ENCODE data around the gene CEP112. TPM values are rescaled to one million over a fixed set of nuclear protein-coding genes. Genes with fewer than 3 reads are reported as not detected.

CEP112 gene
- total and polyA plus RNA-seq, 2 donors (not counting 3 experiments of a cell fraction or from before 2014, with no cell fraction given) = 1.5 to 25.3 TPM

DNA sequence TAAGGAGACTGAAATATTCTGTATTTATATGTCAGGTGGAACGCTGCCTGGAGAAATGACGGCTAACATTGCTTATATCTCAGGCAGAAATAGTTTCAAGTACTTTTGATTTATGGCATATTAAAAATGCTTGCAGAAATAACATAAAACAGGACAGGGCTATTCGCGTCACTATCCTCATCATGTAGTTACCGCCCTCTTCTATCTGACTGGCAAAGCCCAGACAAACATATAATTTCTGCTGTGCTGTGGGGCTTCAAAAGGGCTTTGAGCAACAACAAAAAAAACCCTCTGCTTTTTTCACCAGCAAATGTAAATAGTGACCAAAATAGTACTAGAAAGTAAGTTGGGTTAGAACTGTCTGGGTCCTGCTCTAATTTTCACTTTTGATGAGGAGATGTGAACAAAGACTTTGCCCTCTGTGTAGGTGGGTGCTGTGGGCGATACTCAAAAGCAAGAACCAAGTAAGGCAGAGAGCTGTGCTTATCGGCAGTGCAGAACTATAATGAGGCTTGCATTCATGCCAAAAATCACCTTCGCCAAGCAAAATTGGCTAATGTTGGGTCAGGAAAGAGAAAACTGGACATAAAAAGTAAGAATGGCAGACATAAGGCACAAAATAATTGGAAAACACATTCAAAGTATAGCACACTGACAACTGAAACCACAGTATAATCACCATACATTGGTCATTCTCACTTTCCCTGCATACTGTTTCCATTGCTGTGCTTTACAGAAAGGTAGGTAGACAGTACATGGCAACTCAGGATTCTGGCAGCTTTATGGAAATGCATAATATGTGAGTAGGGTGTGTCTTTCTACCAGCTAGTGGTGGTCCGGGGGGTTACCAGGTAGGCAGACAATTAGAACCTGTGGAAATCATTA lies 479.3 kb downstream of the CEP112 start:
- Histone ChIP-seq H3K9me1 (replicated peaks; ENCODE audit: control insufficient read depth, extremely low read depth, insufficient read depth, low read length) (no peaks in the 10 kb centered on the region), H3K4me3 (replicated peaks in 1 of 3; ENCODE audit: insufficient read depth in 1 of 3, low read depth in 1 of 3, low read length in 3 of 3) (no peak overlapping the region), H4K20me1 (replicated peaks; ENCODE audit: control insufficient read depth, extremely low read depth, insufficient read depth, low read length) (no peaks in the 10 kb centered on the region), H3K4me2 (ENCODE audit: insufficient read depth, low read length) (no peak overlapping the region), H3K79me2 (ENCODE audit: control insufficient read depth, insufficient read depth, low read length) (no peaks in the 10 kb centered on the region), H3K4me1 (ENCODE audit: control insufficient read depth, extremely low read depth, insufficient read depth, low read length) (no peaks in the 10 kb centered on the region), H3K9me3 (replicated peaks; ENCODE audit: control insufficient read depth, insufficient read depth, low read length) (no peaks in the 10 kb centered on the region), H3K27me3 (ENCODE audit: control insufficient read depth in 2 of 2, insufficient read depth in 2 of 2, low read length in 2 of 2) (no peaks in the 10 kb centered on the region), H3K27ac (ENCODE audit: insufficient read depth, low read depth, low read length) (no peak overlapping the region), H2AFZ (ENCODE audit: low read depth, low read length) (no peak overlapping the region), H3K36me3 (ENCODE audit: control insufficient read depth in 2 of 2, extremely low read depth in 1 of 2, insufficient read depth in 2 of 2, low read length in 2 of 2) (no peaks in the 10 kb centered on the region), H3K9ac (replicated peaks; ENCODE audit: extremely low read depth, insufficient read depth, low read length) (no peak overlapping the region)
- ChIA-PET POLR2A (no interaction called here), CTCF (interaction anchor here (1.4 kb wide), 1 partner anchor 10 kb away, joined by 5 read pairs; no protein-coding TSS in a partner anchor)
- TF ChIP-seq MAX (IDR thresholded peaks at IDR 0.05; ENCODE audit: insufficient read depth, insufficient read length) (no peak), POLR2A (IDR thresholded peaks at IDR 0.05; ENCODE audit: low read depth, low read length) (no peak), MYC (IDR thresholded peaks at IDR 0.05; ENCODE audit: low read depth, low read length) (no peak), EZH2 (IDR thresholded peaks at IDR 0.05; ENCODE audit: borderline replicate concordance, low read depth, low read length, severe bottlenecking) (no peak), GATA2 (IDR thresholded peaks at IDR 0.05; ENCODE audit: insufficient read depth, insufficient read length, low read depth, low read length) (no peak), POLR2AphosphoS5 (IDR thresholded peaks at IDR 0.05; ENCODE audit: insufficient read depth, low read depth, low read length) (no peak)
- intact Hi-C loops (cut with micrococcal nuclease) (no loop called here), dilution Hi-C loops (cut with MboI; ENCODE audit: extremely low pct_ligation_motif_present, low sequenced_read_pairs) (no loop called here)
- no TSS peak for BruUV-seq (replicated peaks)
- FAIRE-seq (no peak), DNase-seq (ENCODE audit: low read depth, low spot score) (no peak)

All from endothelial cell of umbilical vein (primary cell).